GM12872 (cell line): ENCODE data around the gene USPL1.

Experiments used
- CTCF ChIP-seq: IDR thresholded peaks from 3 replicates; pipeline ENCODE4 v1.5.1; 2011; ENCODE audit warnings: low read depth, mild to moderate bottlenecking, low read length, moderate library complexity; ENCODE audit not compliant: insufficient read depth

Gene USPL1

GRCh38 chr13:30601836-30602235 lies 15.9 kb upstream of the USPL1 start:
- no peak for TF ChIP-seq CTCF

- no peak for TF ChIP-seq CTCF
Measured at GRCh38 chr13:30605052-30605451, 12.7 kb upstream of the USPL1 start.

- no peak for TF ChIP-seq CTCF
Measured at GRCh38 chr13:30607908-30608307, 9.8 kb upstream of the USPL1 start.

GRCh38 chr13:30608364-30608763 lies 9.4 kb upstream of the USPL1 start:
- no peak for TF ChIP-seq CTCF

- TF ChIP-seq CTCF = no peak
Measured at GRCh38 chr13:30610311-30610710, 7.4 kb upstream of the USPL1 start.

GRCh38 chr13:30615481-30615865 lies 2.2 kb upstream of the USPL1 start:
- TF ChIP-seq CTCF = no peak

GRCh38 chr13:30615866-30616541 lies 1.7 kb upstream of the USPL1 start:
- TF ChIP-seq CTCF = no peak
